NCI-H526 (cell line): ENCODE measurements around the gene DAZAP1.

Experiments used
- DNase-seq, 2 experiments: peaks; one replicate each; lab custom pipeline; 2025; lab: John Stamatoyannopoulos, UW

The DAZAP1 gene

GRCh38 chr19:1459479-1459878, 52.1 kb downstream of the DAZAP1 start:
- DNase-seq: no peak

GRCh38 chr19:1460033-1460995, 52.9 kb downstream of the DAZAP1 start:
- DNase-seq: no peak

- DNase-seq: no peak
Measured at GRCh38 chr19:1461862-1462261, 54.5 kb downstream of the DAZAP1 start.

GRCh38 chr19:1465191-1466016, 58.0 kb downstream of the DAZAP1 start:
- peak; percentile 41 to 77 for DNase-seq

- no peak for DNase-seq
Measured at GRCh38 chr19:1466018-1466460, 58.7 kb downstream of the DAZAP1 start.

- no peak for DNase-seq
Measured at GRCh38 chr19:1466461-1467214, 59.3 kb downstream of the DAZAP1 start.

GRCh38 chr19:1467215-1467489, 59.8 kb downstream of the DAZAP1 start:
- DNase-seq: no peak

- DNase-seq: no peak
Measured at GRCh38 chr19:1467490-1468273, 60.3 kb downstream of the DAZAP1 start.

GRCh38 chr19:1468274-1468820, 61.0 kb downstream of the DAZAP1 start:
- DNase-seq: no peak

- peak in 1 of 2 experiments; percentile 51 for DNase-seq
Measured at GRCh38 chr19:1468821-1469254, 61.5 kb downstream of the DAZAP1 start.

GRCh38 chr19:1469255-1470054, 62.1 kb downstream of the DAZAP1 start:
- DNase-seq: no peak

- DNase-seq: no peak
Measured at GRCh38 chr19:1470055-1470304, 62.6 kb downstream of the DAZAP1 start.

- DNase-seq: peak in 1 of 2 experiments; percentile 59
Measured at GRCh38 chr19:1470305-1471009, 63.1 kb downstream of the DAZAP1 start.

GRCh38 chr19:1471010-1471514, 63.7 kb downstream of the DAZAP1 start:
- DNase-seq: peak in 1 of 2 experiments; percentile 68

GRCh38 chr19:1471515-1472160, 64.3 kb downstream of the DAZAP1 start:
- no peak for DNase-seq

- no peak for DNase-seq
Measured at GRCh38 chr19:1472231-1473084, 65.1 kb downstream of the DAZAP1 start.

GRCh38 chr19:1473085-1473851, 65.9 kb downstream of the DAZAP1 start:
- DNase-seq: no peak
